Epithelial cell of esophagus (primary cell): ENCODE measurements around the gene CD74.
A peak's percentile ranks its signal among the peaks of the same experiment; 100 is the strongest.

Source experiments
- DNase-seq: peaks from one replicate; pipeline ENCODE4 v3.0.0; 2010; ENCODE audit warnings: low read depth
- H3K4me3 ChIP-seq: 2 replicates; pipeline ENCODE4 v1.5.1; 2011; ENCODE audit warnings: mild to moderate bottlenecking, low read length, control low read depth
- CTCF ChIP-seq: IDR thresholded peaks from 2 replicates; pipeline ENCODE4 v1.5.1; 2011; ENCODE audit warnings: low read depth, mild to moderate bottlenecking, low read length, control low read depth, inconsistent platforms; ENCODE audit not compliant: insufficient read depth; ENCODE audit errors: missing control alignments

CD74 gene

DNA sequence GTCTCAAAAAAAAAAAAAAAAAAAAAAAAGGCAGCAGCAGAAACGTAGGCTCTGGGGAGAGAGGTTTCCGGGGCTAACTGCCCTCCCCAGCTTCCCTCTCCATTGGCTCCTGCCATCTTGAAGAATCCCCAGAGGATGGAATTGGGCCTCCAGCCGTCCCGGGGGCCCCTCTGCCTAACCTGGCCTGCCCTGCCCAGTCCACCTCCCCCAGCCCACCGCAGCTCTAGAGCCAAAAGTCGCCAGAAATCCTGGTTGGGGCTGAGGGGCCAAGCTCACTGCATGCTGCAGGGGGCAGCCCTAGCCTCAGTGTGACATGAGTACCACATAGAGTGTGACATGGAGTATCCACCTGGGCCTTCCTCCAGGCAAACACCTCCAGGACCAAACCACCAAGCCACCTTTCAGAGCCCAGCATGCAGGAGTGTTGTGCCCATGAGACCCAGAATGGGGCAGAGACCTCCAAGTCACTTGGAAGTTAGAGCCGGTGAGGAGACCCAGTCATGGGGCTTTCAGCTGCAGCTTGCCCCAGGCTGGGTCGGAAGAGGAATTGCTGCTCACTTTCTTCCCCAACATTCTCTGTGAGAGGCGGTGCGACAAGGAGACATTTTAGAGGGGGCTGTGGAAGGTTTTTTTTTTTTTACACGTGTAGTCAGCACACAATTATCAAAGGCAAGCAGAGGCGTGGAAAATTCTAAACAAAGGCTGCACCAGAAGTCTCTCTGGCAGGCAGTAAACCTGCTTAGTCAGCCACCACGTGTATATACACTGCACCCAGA lies 17.6 kb downstream of the CD74 start:
- TF ChIP-seq CTCF, result no peak
- no peak overlapping the region for H3K4me3 ChIP-seq
- DNase-seq, result no peak

- no peak overlapping the region for H3K4me3 ChIP-seq
- no peak for TF ChIP-seq CTCF
- DNase-seq, result peak; percentile 36
Observed at GRCh38 chr5:150394131-150394530, 18.6 kb downstream of the CD74 start.

- H3K4me3 ChIP-seq, result no peak overlapping the region
- peak; percentile 24 for DNase-seq
- TF ChIP-seq CTCF, result no peak
Observed at GRCh38 chr5:150393096-150393645, 19.5 kb downstream of the CD74 start.

DNA sequence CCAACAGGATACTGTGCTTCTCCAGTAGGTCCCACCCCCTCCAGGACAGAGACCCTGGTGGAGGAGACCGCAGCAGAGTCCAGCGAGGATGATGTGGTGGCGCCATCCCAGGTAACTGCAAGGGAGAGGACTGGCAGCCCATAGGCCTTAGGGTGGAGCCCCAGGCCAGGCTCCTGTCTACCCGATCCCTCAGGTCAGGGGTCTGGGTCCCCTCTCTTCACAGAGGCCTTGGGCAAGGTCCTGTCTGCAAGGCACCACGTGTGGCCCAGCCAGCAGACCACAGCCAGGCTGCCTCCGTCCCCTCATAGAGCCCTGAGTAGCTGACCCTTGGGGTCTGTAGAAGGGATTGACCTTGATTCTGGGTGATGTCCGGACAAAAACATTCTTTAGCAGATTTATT lies 20.0 kb downstream of the CD74 start:
- no peak overlapping the region for H3K4me3 ChIP-seq
- no peak for DNase-seq
- no peak for TF ChIP-seq CTCF

DNA sequence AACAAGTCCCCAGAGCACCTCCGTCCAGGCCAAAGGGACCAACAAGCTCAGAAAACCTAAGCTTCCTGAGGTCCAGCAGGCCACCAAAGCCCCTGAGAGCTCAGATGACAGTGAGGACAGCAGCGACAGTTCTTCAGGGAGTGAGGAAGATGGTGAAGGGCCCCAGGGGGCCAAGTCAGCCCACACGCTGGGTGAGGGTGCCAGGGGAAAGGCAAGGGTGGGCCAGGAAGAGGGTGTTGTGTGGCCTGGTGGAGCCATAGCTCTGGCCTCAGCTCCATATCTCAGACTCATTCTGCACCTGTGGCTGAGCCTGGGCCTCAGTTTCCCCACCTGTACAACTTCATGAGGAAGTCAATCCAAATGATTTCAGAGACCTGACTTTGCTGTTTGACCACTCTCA lies 20.7 kb downstream of the CD74 start:
- DNase-seq, result no peak
- no peak overlapping the region for H3K4me3 ChIP-seq
- TF ChIP-seq CTCF, result no peak

DNA sequence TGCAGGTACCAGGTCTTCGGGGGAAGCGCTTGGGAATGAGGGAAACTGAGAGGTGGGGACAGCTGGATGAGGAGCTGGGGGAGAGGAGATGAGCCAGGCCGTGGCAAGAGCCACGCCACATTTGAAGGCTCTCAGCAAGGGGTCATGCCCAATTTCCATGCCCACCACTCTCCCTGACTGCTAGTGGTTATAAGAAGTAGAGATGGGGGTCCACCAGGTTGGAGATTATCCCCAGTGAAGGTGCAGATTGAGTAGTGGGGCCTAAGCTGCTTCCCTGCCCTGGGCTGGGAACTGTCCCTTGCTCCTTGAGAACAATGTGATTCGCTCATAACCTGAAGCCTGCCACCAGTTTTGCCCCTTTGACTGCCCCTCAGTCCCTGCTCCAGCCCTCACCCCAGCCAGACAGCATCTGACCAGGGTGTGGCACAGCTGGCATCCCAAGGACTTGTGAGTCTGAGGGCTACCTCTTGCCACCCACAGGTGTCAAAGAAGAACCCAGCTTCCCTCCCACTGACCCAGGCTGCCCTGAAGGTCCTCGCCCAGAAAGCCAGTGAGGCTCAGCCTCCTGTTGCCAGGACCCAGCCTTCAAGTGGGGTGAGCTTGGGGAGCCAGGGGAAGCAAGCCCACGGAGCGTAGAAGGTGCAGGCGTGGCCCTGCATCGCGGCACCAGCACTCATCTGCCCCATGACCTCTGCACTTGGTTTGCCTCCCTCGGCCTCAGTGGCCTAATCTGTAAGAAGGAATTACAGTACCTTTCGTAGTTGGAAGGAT lies 21.5 kb downstream of the CD74 start:
- no peak for DNase-seq
- H3K4me3 ChIP-seq, result no peak overlapping the region
- TF ChIP-seq CTCF, result no peak
